ENCODE measurements around the gene KLC1.

The KLC1 gene

GRCh38 chr14:103737432-103738045 lies 108.5 kb downstream of the KLC1 start:
- CTCF ChIA-PET = no interaction called here
- Mint-ChIP-seq H3K27ac (no peak overlapping the region), H3K27me3 (no peaks in the 10 kb centered on the region), H3K36me3 (peaks cover 5% of the 10 kb centered on the region), H3K4me1 (no peaks in the 10 kb centered on the region), H3K9me3 (no peaks in the 10 kb centered on the region), H3K4me3 (no peak overlapping the region)
- DNase-seq = peak; percentile 13

GRCh38 chr14:103738166-103738565 lies 109.2 kb downstream of the KLC1 start:
- Mint-ChIP-seq H3K9me3 (no peaks in the 10 kb centered on the region), H3K36me3 (peaks cover 1% of the 10 kb centered on the region), H3K4me1 (no peaks in the 10 kb centered on the region), H3K27me3 (no peaks in the 10 kb centered on the region), H3K4me3 (no peak overlapping the region), H3K27ac (no peak overlapping the region)
- DNase-seq = peak; percentile 5
- CTCF ChIA-PET = no interaction called here

- DNase-seq = peak; percentile 11
- no peak overlapping the region for H3K27ac Mint-ChIP-seq
- H3K4me3 Mint-ChIP-seq = no peak overlapping the region
- no peaks in the 10 kb centered on the region for H3K9me3 Mint-ChIP-seq
- H3K36me3 Mint-ChIP-seq = no peaks in the 10 kb centered on the region
- no peaks in the 10 kb centered on the region for H3K4me1 Mint-ChIP-seq
- H3K27me3 Mint-ChIP-seq = no peaks in the 10 kb centered on the region
- CTCF ChIA-PET = no interaction called here
Observed at GRCh38 chr14:103738701-103739451, 109.9 kb downstream of the KLC1 start.

GRCh38 chr14:103739466-103739792 lies 110.4 kb downstream of the KLC1 start:
- no peaks in the 10 kb centered on the region for H3K9me3 Mint-ChIP-seq
- H3K36me3 Mint-ChIP-seq = no peaks in the 10 kb centered on the region
- CTCF ChIA-PET = no interaction called here
- no peaks in the 10 kb centered on the region for H3K4me1 Mint-ChIP-seq
- no peaks in the 10 kb centered on the region for H3K27me3 Mint-ChIP-seq
- H3K27ac Mint-ChIP-seq = no peak overlapping the region
- DNase-seq = no peak
- H3K4me3 Mint-ChIP-seq = no peak overlapping the region

GRCh38 chr14:103739793-103740501 lies 110.9 kb downstream of the KLC1 start:
- no peaks in the 10 kb centered on the region for H3K27me3 Mint-ChIP-seq
- no peaks in the 10 kb centered on the region for H3K36me3 Mint-ChIP-seq
- H3K4me3 Mint-ChIP-seq = no peak overlapping the region
- CTCF ChIA-PET = no interaction called here
- H3K4me1 Mint-ChIP-seq = no peaks in the 10 kb centered on the region
- DNase-seq = peak; percentile 17
- H3K27ac Mint-ChIP-seq = peak overlapping the region; percentile 24
- no peaks in the 10 kb centered on the region for H3K9me3 Mint-ChIP-seq

GRCh38 chr14:103740991-103741689 lies 112.1 kb downstream of the KLC1 start:
- Mint-ChIP-seq H3K4me1 (no peaks in the 10 kb centered on the region), H3K36me3 (no peaks in the 10 kb centered on the region), H3K27me3 (no peaks in the 10 kb centered on the region), H3K27ac (no peak overlapping the region), H3K9me3 (no peaks in the 10 kb centered on the region), H3K4me3 (no peak overlapping the region)
- DNase-seq = peak; percentile 3
- CTCF ChIA-PET = no interaction called here

- CTCF ChIA-PET = no interaction called here
- no peaks in the 10 kb centered on the region for H3K4me1 Mint-ChIP-seq
- no peak overlapping the region for H3K27ac Mint-ChIP-seq
- no peaks in the 10 kb centered on the region for H3K36me3 Mint-ChIP-seq
- DNase-seq = no peak
- H3K27me3 Mint-ChIP-seq = no peaks in the 10 kb centered on the region
- H3K9me3 Mint-ChIP-seq = no peaks in the 10 kb centered on the region
- no peak overlapping the region for H3K4me3 Mint-ChIP-seq
Observed at GRCh38 chr14:103741876-103742275, 112.9 kb downstream of the KLC1 start.

- no peak for DNase-seq
- no peaks in the 10 kb centered on the region for H3K36me3 Mint-ChIP-seq
- peaks cover under 1% of the 10 kb centered on the region for H3K4me1 Mint-ChIP-seq
- no peak overlapping the region for H3K4me3 Mint-ChIP-seq
- no peaks in the 10 kb centered on the region for H3K9me3 Mint-ChIP-seq
- no peak overlapping the region for H3K27ac Mint-ChIP-seq
- CTCF ChIA-PET = no interaction called here
- no peaks in the 10 kb centered on the region for H3K27me3 Mint-ChIP-seq
Observed at GRCh38 chr14:103742499-103743255, 113.7 kb downstream of the KLC1 start.

- H3K36me3 Mint-ChIP-seq = no peaks in the 10 kb centered on the region
- H3K27ac Mint-ChIP-seq = no peak overlapping the region
- H3K27me3 Mint-ChIP-seq = no peaks in the 10 kb centered on the region
- H3K4me3 Mint-ChIP-seq = no peak overlapping the region
- H3K9me3 Mint-ChIP-seq = no peaks in the 10 kb centered on the region
- CTCF ChIA-PET = no interaction called here
- DNase-seq = no peak
- H3K4me1 Mint-ChIP-seq = peaks cover 11% of the 10 kb centered on the region
Observed at GRCh38 chr14:103743691-103744090, 114.7 kb downstream of the KLC1 start.

GRCh38 chr14:103744621-103745395 lies 115.8 kb downstream of the KLC1 start:
- no peaks in the 10 kb centered on the region for H3K9me3 Mint-ChIP-seq
- DNase-seq = no peak
- H3K36me3 Mint-ChIP-seq = peaks cover 3% of the 10 kb centered on the region
- H3K4me1 Mint-ChIP-seq = peaks cover 15% of the 10 kb centered on the region
- CTCF ChIA-PET = interaction anchor here (1.0 kb wide), 1 partner anchor 165 kb away, joined by 3 read pairs; no protein-coding TSS in a partner anchor
- H3K27me3 Mint-ChIP-seq = no peaks in the 10 kb centered on the region
- no peak overlapping the region for H3K4me3 Mint-ChIP-seq
- no peak overlapping the region for H3K27ac Mint-ChIP-seq

- Mint-ChIP-seq H3K9me3 (no peaks in the 10 kb centered on the region), H3K27me3 (no peaks in the 10 kb centered on the region), H3K36me3 (peaks cover 3% of the 10 kb centered on the region), H3K4me1 (peaks cover 15% of the 10 kb centered on the region), H3K27ac (no peak overlapping the region), H3K4me3 (no peak overlapping the region)
- DNase-seq = no peak
- CTCF ChIA-PET = interaction anchor here (1.0 kb wide), 1 partner anchor 165 kb away, joined by 3 read pairs; no protein-coding TSS in a partner anchor
Observed at GRCh38 chr14:103745424-103745823, 116.4 kb downstream of the KLC1 start.

GRCh38 chr14:103746701-103747100 lies 117.7 kb downstream of the KLC1 start:
- Mint-ChIP-seq H3K27ac (no peak overlapping the region), H3K4me3 (no peak overlapping the region), H3K4me1 (peaks cover 15% of the 10 kb centered on the region), H3K9me3 (no peaks in the 10 kb centered on the region), H3K36me3 (peaks cover 3% of the 10 kb centered on the region), H3K27me3 (no peaks in the 10 kb centered on the region)
- CTCF ChIA-PET = interaction anchor here (1.0 kb wide), 1 partner anchor 174 kb away, joined by 3 read pairs; no protein-coding TSS in a partner anchor
- DNase-seq = no peak

GRCh38 chr14:103748534-103748857 lies 119.5 kb downstream of the KLC1 start:
- no peaks in the 10 kb centered on the region for H3K27me3 Mint-ChIP-seq
- peaks cover 3% of the 10 kb centered on the region for H3K36me3 Mint-ChIP-seq
- no peak overlapping the region for H3K4me3 Mint-ChIP-seq
- peak overlapping the region; percentile 47 for H3K27ac Mint-ChIP-seq
- H3K4me1 Mint-ChIP-seq = peaks cover 18% of the 10 kb centered on the region
- DNase-seq = peak; percentile 76
- no peaks in the 10 kb centered on the region for H3K9me3 Mint-ChIP-seq
- CTCF ChIA-PET = no interaction called here

Measured in activated naive CD4-positive, alpha-beta T cell treated with anti-CD3 and anti-CD28 coated beads, Interleukin-2, amount 10 ng/mL, durations not matched to agents 7 days and 5 days (primary cell).